GM18511 (cell line): ENCODE measurements around the gene DOCK2.

Experiments used
- ATAC-seq: cut with Tn5 transposase; IDR thresholded peaks from one replicate; pipeline ENCODE4 v1.9.1; 2021; ENCODE audit warnings: mild to moderate bottlenecking, moderate library complexity; ENCODE audit not compliant: unreplicated experiment

Gene DOCK2

GRCh38 chr5:170109059-170110031 lies 472.3 kb downstream of the DOCK2 start:
- ATAC-seq, result no peak

GRCh38 chr5:170110403-170111087 lies 473.5 kb downstream of the DOCK2 start:
- ATAC-seq, result no peak

DNA sequence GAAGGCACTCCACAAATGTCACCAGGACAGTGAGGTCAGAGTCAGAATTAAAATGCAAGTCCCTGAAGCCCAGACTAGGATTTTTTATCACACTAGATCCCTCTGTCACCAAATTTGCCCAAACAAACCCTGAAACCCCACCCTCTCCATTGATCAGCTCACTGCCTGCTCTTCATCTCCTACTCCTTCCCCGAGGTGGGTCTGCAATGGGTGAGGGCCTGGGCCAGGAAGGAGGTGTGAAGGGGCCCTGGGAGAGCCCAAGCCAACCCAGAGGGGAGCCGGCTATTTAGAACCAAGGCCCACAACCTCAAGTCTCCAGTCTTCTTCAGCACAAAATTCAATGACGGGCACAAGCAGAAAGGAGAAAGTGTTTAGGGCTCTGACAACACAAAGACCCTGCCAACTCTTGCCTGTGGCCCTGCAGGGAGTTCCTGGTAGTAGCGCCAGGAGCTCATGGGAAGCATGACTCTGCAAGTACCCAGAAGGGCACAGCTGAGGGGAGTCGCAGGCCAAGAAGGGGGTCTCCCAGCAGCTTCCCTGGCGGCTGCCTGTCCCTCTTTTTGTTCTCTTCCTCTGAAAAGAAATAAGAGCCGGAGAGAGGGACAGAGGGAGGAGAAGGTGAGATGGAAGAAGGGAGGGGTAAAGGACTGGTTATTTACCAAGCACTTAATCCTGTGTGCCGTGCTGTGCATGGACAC lies 474.2 kb downstream of the DOCK2 start:
- no peak for ATAC-seq

DNA sequence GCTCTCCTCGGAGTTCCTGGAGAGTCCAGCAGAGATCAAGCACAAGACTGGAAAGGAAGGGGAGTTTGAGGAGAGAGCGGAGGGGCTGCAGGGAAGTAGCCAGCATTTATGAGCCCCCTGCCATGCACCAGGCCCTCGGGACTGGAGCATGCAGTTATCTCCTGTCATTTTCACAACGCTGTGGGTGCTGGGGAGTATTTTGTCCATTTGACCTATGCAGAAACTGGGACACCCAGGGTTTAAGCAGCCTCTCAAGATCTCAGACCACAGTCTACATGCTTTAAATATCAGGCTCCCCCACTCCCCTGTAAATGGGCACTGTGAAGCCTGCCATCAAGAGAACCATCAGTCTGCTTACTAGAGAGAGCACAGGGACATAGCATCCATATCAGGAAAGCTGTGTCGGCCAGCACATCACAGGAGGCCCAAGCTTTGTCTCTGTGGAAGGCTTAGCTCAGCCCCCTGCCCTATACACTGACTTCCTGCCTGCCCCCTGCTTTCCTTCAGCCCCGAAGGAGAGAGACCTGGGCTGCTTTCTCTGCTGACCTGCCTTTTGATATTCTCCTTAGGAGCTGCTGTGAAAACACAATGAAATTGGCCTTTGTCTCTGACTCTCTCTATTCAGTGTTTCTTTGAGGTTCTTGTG lies 475.9 kb downstream of the DOCK2 start:
- no peak for ATAC-seq

DNA sequence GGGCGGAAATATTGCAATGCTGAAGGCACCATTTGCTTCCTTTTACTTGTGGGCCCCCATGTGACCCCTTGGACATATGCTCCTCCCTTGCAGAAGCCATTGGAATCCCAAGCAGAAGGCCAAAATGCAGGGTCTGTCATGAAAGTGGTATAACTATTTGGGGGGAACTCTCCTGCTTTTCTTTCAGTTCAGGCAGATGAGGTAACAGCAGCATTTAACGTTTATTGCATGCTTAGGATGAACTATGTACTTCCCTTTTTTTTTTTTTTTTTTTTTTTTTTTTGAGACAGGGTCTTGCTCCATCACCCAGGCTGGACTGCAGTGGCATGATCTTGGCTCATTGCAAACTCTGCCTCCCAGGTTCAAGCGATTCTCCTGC lies 476.4 kb downstream of the DOCK2 start:
- no peak for ATAC-seq

- ATAC-seq, result no peak
Observed at GRCh38 chr5:170114271-170114670, 477.2 kb downstream of the DOCK2 start.

DNA sequence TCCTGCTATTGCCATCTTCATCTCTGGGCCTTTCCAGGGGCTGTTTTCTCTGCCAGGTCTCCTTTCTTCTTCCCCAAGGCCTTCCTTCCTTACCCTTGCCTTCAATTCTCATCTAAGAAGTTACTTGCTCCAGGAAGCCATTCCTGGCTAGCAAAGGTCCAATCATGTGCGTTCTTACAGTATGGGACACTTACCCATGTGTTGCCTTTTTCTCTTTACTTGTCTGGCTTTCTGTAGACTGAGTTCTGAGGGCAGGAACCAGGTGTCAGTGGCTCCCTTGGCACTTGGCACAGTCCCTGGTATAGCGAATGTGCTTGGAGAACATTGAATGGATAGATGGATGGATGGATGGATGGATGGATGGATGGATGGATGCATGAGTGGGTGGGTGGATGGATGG lies 478.9 kb downstream of the DOCK2 start:
- ATAC-seq, result no peak

DNA sequence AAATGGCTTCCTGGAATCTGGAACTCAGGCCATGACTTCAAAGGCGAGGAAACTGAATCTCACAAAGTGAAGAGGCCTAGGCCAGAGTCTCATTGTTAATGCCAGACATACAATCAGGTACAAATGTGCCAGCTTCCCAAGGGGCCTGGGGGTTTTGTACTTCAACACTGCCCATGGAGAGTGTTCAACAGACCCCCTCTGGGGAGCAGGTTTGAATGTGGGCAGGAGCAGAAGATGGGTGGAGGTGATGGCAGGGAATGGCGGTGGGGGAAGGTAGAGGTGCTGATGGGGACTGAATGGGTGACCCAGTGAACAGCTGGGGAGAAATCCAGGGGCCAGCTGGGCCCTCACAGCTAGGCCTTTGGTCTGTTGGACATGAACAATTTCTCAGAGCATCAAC lies 480.7 kb downstream of the DOCK2 start:
- no peak for ATAC-seq

- ATAC-seq, result no peak
Observed at GRCh38 chr5:170120576-170120975, 483.5 kb downstream of the DOCK2 start.

- no peak for ATAC-seq
Observed at GRCh38 chr5:170121321-170121720, 484.2 kb downstream of the DOCK2 start.

DNA sequence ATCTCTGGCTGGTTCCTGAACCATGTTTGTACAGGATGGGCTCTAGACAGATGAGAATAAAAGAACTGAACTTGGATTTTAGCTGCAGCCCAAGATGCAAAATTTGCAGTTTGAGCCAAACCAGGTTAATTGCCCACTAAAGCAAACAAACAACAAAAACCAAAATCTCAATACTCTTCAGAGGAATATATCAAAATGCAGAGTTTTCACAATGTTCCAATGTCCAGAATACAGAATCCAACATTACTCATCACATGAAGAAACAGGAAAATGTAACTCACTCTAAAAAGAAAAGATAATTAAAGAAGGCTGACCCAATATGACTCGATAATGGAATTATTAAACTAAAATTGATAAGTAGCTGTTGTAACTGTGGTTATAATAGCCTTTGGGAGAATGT lies 489.0 kb downstream of the DOCK2 start:
- ATAC-seq, result no peak

GRCh38 chr5:170126626-170127025 lies 489.6 kb downstream of the DOCK2 start:
- ATAC-seq, result no peak

DNA sequence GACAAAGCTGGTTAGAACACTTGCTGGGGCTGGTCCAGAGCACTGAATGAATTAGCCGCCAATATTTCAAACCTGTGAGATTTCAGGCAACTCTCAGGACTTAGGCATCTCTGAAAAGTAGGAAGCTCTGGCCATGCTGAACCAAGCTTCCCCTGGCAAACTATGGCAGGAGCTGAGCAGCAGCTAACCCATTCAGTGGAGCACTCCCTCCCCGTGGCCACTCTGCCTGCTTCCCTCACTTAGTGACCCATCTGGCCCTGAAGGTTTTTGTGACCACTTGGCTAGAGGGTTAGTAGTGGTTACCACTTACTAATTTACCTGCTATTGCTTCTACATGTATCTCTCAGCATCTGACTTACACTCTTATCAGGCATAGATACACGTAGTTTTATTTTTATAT lies 494.2 kb downstream of the DOCK2 start:
- no peak for ATAC-seq

DNA sequence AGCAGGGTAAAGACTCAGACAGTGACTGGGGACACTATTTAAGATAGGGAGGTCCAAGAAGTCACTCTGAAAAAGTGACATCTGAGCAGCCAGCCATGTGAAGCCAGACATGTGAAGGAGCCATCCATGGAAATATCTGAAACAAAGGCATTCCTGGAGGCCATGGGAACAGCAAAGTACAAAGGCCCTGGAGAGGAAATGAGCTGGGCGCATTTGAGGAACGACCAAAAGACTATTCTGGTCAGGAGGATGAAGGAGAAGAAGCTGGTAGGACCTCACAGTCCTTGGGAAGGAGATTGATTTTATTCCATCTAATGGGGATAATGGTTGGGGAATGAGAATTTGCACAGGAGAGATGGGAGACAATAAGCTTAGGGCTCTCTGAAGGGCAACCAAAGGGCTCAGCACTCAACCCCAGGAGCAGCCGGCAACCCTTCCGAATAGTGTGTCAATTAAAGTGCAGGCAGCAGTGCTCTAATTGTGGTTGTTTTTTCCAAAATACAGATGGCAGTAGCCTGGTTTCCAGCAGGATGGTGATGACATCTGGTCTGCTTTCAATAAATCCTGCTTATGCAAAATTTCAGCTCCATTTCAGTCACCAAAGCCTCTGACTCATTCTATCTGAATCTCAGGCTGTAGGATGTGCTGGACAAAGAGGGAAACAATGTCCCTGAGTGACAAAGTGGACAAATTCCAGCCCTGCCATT lies 495.3 kb downstream of the DOCK2 start:
- no peak for ATAC-seq
